GM12878 (cell line): Measurements from ENCODE around the gene AGK. TPM values are rescaled to one million over a fixed set of nuclear protein-coding genes. Genes with fewer than 3 reads are reported as not detected.

ENCODE experiments used
- ATAC-seq: fragments of 200-7000 bp; cut with Tn5 transposase; 3 replicates; pipeline ENCODE4 v1.9.1; 2020; ENCODE audit warnings: mild to moderate bottlenecking, moderate library complexity
- BruUV-seq: library from RNA; stranded (reverse); fragments of 400-500 nt; replicated peaks from 2 replicates; lab custom pipeline; 2021; lab: Mats Ljungman, UMichigan
- CTCF ChIA-PET: fragments of 300-600 bp; sonication (Branson Sonifier 250); formaldehyde crosslinking; extraction: SDS; loops from one replicate; lab custom pipeline; 2021; ENCODE audit warnings: inconsistent platforms; lab: Yijun Ruan, JAX
- POLR2A ChIA-PET: fragments of 350-600 bp; formaldehyde crosslinking; extraction: SDS; loops from one replicate; lab custom pipeline; 2021; ENCODE audit warnings: inconsistent platforms; lab: Charles Lee
- RAD21 ChIA-PET: fragments of 300-600 bp; sonication (Branson Sonifier 250); formaldehyde crosslinking; loops from one replicate; lab custom pipeline; 2023; ENCODE audit warnings: antibody characterized with exemption; ENCODE audit not compliant: unreplicated experiment; lab: Charles Lee
- SMC1A ChIA-PET: fragments of 300-600 bp; sonication (Branson Sonifier 250); formaldehyde crosslinking; loops from one replicate; lab custom pipeline; 2023; ENCODE audit not compliant: unreplicated experiment, uncharacterized antibody; lab: Charles Lee
- DNase-seq: peaks from one replicate; pipeline ENCODE4 v3.0.0-alpha.2; 2011; ENCODE audit warnings: low read depth, low spot score
- FAIRE-seq: peaks from 3 replicates; lab custom pipeline; 2011; peaks lifted over from hg19 to GRCh38; lab: Jason Lieb, UNC
- H2AFZ ChIP-seq: 2 replicates; pipeline ENCODE4 v1.6.0; 2011; ENCODE audit warnings: low read depth, low read length, control low read depth; ENCODE audit not compliant: control insufficient read depth
- H3K27ac ChIP-seq: 2 replicates; pipeline ENCODE4 v1.5.1; 2011; ENCODE audit warnings: control low read depth; ENCODE audit not compliant: control insufficient read depth, insufficient read depth
- H3K27me3 ChIP-seq, 2 experiments: replicated peaks in 1 of 2; 2 replicates each; pipeline versions ENCODE4 v1.6.0 to v1.6.1; 2011; ENCODE audit warnings: low read length in 1 of 2; ENCODE audit not compliant: control insufficient read depth in 2 of 2, insufficient read depth in 2 of 2
- H3K36me3 ChIP-seq, 2 experiments: 2 replicates each; pipeline ENCODE4 v1.5.1; 2011; ENCODE audit warnings: low read length in 1 of 2; ENCODE audit not compliant: control insufficient read depth in 2 of 2, insufficient read depth in 2 of 2
- H3K4me1 ChIP-seq: 2 replicates; pipeline ENCODE4 v1.6.1; 2011; ENCODE audit warnings: mild to moderate bottlenecking, low read length, moderate library complexity, mixed read lengths; ENCODE audit not compliant: control insufficient read depth, insufficient read depth
- H3K4me2 ChIP-seq: 2 replicates; pipeline ENCODE4 v1.6.0; 2011; ENCODE audit warnings: control low read depth; ENCODE audit not compliant: control insufficient read depth, insufficient read depth
- H3K4me3 ChIP-seq: fragments of 200-600 bp; sonication (generic); 2 replicates; pipeline ENCODE4 v1.5.1; 2016
- H3K79me2 ChIP-seq: 2 replicates; pipeline ENCODE4 v1.6.0; 2011; ENCODE audit warnings: low read length; ENCODE audit not compliant: control insufficient read depth, insufficient read depth
- H3K9ac ChIP-seq: 2 replicates; pipeline ENCODE4 v1.8.0; 2011; ENCODE audit warnings: low read length, control low read depth, mixed read lengths; ENCODE audit not compliant: control insufficient read depth, insufficient read depth
- H3K9me3 ChIP-seq: replicated peaks from 3 replicates; pipeline ENCODE4 v1.5.1; 2011; ENCODE audit warnings: mild to moderate bottlenecking, low read length; ENCODE audit not compliant: control insufficient read depth, insufficient read depth
- H4K20me1 ChIP-seq: 2 replicates; pipeline ENCODE4 v1.6.0; 2011; ENCODE audit not compliant: control insufficient read depth, insufficient read depth
- ASH2L ChIP-seq: fragments of 300-600, 200-600 bp; sonication (generic); IDR thresholded peaks from 2 replicates; pipeline ENCODE4 v1.6.1; 2017; ENCODE audit warnings: low read depth, mild to moderate bottlenecking, borderline replicate concordance
- ATF7 ChIP-seq: fragments of 450-650 bp; IDR thresholded peaks from 2 replicates; pipeline ENCODE4 v1.6.1; 2016; ENCODE audit warnings: low read depth, mild to moderate bottlenecking
- BACH1 ChIP-seq: fragments of 450-650 bp; IDR thresholded peaks from 2 replicates; pipeline ENCODE4 v1.6.1; 2017; ENCODE audit warnings: mild to moderate bottlenecking, borderline replicate concordance
- BHLHE40 ChIP-seq, 2 experiments: fragments of 450-650 bp in 1 of 2; IDR thresholded peaks; 2 replicates each; pipeline ENCODE4 v1.6.1; 2011 to 2017; ENCODE audit warnings: low read depth in 2 of 2, borderline replicate concordance in 1 of 2, improper control_type of control experiment in 1 of 2, low read length in 1 of 2, mild to moderate bottlenecking in 1 of 2
- CHD2 ChIP-seq: IDR thresholded peaks from 2 replicates; pipeline ENCODE4 v1.6.1; 2011; ENCODE audit warnings: low read depth, low read length, improper control_type of control experiment, borderline replicate concordance
- EED ChIP-seq: sonication (generic); IDR thresholded peaks from 2 replicates; pipeline ENCODE4 v1.6.1; 2016; ENCODE audit warnings: antibody characterized with exemption, low read depth
- EGR1 ChIP-seq, 2 experiments: IDR thresholded peaks; 1 replicate in 1 of 2; 2 replicates in 1 of 2; pipeline ENCODE4 v1.6.1; 2011 to 2012; ENCODE audit warnings: low read depth in 2 of 2, low read length in 2 of 2, borderline replicate concordance in 1 of 2, mild to moderate bottlenecking in 1 of 2, moderate library complexity in 1 of 2
- FOXK2 ChIP-seq: fragments of 450-650 bp; IDR thresholded peaks from 2 replicates; pipeline ENCODE4 v1.6.1; 2017; ENCODE audit warnings: mild to moderate bottlenecking, moderate library complexity
- FOXM1 ChIP-seq: IDR thresholded peaks from 2 replicates; pipeline ENCODE4 v1.6.1; 2012; ENCODE audit warnings: low read depth, mild to moderate bottlenecking, inconsistent platforms, low read length, moderate library complexity
- GATAD2B ChIP-seq: fragments of 450-650 bp; conservative IDR thresholded peaks from 2 replicates; pipeline ENCODE4 v1.6.1; 2017; ENCODE audit warnings: low read depth, mild to moderate bottlenecking, moderate library complexity
- IKZF1 ChIP-seq: fragments of 450-650 bp; conservative IDR thresholded peaks from 2 replicates; pipeline ENCODE4 v1.6.1; 2017; ENCODE audit warnings: antibody characterized with exemption, mild to moderate bottlenecking
- IRF4 ChIP-seq: IDR thresholded peaks from 2 replicates; pipeline ENCODE4 v1.6.1; 2011; ENCODE audit warnings: low read depth, low read length
- NR2C2 ChIP-seq: IDR thresholded peaks from 2 replicates; pipeline ENCODE4 v1.6.1; 2011; ENCODE audit warnings: borderline replicate concordance, low read depth; ENCODE audit not compliant: control insufficient read depth, insufficient read length
- NRF1 ChIP-seq: conservative IDR thresholded peaks from 2 replicates; pipeline ENCODE4 v1.6.1; 2011; ENCODE audit warnings: mild to moderate bottlenecking, low read depth, low read length, improper control_type of control experiment
- RELA ChIP-seq: fragments of 450-650 bp; IDR thresholded peaks from 2 replicates; pipeline ENCODE4 v1.8.0; 2014; ENCODE audit warnings: borderline replicate concordance; ENCODE audit not compliant: partially characterized antibody
- RUNX3 ChIP-seq: IDR thresholded peaks from 2 replicates; pipeline ENCODE4 v1.6.1; 2012; ENCODE audit warnings: low read length, inconsistent platforms
- SIN3A ChIP-seq: IDR thresholded peaks from 2 replicates; pipeline ENCODE4 v1.6.1; 2012; ENCODE audit warnings: low read depth, low read length, improper control_type of control experiment
- SMAD5 ChIP-seq: IDR thresholded peaks from 2 replicates; pipeline ENCODE4 v1.6.1; 2016; ENCODE audit warnings: antibody characterized with exemption, low read depth
- SREBF2 ChIP-seq: IDR thresholded peaks from 2 replicates; pipeline ENCODE4 v1.6.1; 2012; ENCODE audit warnings: mild to moderate bottlenecking, low read length
- TAF1 ChIP-seq: IDR thresholded peaks from 2 replicates; pipeline ENCODE4 v1.6.1; 2011; ENCODE audit warnings: mild to moderate bottlenecking, low read depth, low read length, borderline replicate concordance
- WRNIP1 ChIP-seq: IDR thresholded peaks from 2 replicates; pipeline ENCODE4 v1.6.1; 2011; ENCODE audit warnings: low read depth, low read length, improper control_type of control experiment, borderline replicate concordance
- WGBS: methylation state at CpG from one replicate; pipeline ENCODE4 v1.1.6; 2016; ENCODE audit warnings: low lambda C conversion rate; ENCODE audit not compliant: insufficient replicate concordance, insufficient coverage; ENCODE audit errors: missing lambda C conversion rate; 5-methylcytosine and 5-hydroxymethylcytosine counted together
- in situ Hi-C: fragments of 300-500 bp; cut with MboI; formaldehyde crosslinking; loops from 9 replicates; pipeline ENCODE4 v1.14.3; 2018; ENCODE audit warnings: mixed read lengths
- intact Hi-C: fragments of 100-400 bp; cut with micrococcal nuclease; formaldehyde crosslinking; loops from one replicate; pipeline ENCODE4 v1.14.2; 2022; ENCODE audit not compliant: unreplicated experiment
- polyA plus RNA-seq, 11 experiments: library from polyadenylated mRNA; depleted of rRNA in 4 of 11; unstranded in 6 of 11; stranded (reverse) in 5 of 11; fragments of >200 nt; fragmentation: Nextera tagmentation in 4 of 11; fragmentation: Illumina TruSeq in 1 of 11; extraction: Ambion mirVana in 4 of 11; extraction: Trizol in 1 of 11; gene quantifications; 1 replicate in 1 of 11; 2 replicates in 10 of 11; pipeline versions ENCODE4 v1.2.1 to v1.2.3, GENCODE V29; 2011 to 2016; ENCODE audit warnings: inconsistent platforms in 2 of 11, missing spikeins in 2 of 11, low read depth in 1 of 11
- total RNA-seq, 4 experiments: library from RNA; depleted of rRNA in 3 of 4; stranded (reverse); fragments of >200 nt in 3 of 4; fragmentation: Illumina TruSeq in 1 of 4; extraction: Trizol in 1 of 4; gene quantifications; 2 replicates each; pipeline versions ENCODE4 v1.2.1 to v1.2.3, GENCODE V29; 2013 to 2021
- TF ChIP-seq, protein P1 (sequence below): fragments of 450-650 bp; IDR thresholded peaks from 2 replicates; pipeline ENCODE4 v1.6.1; 2017; ENCODE audit warnings: mild to moderate bottlenecking

Gene AGK
- total and polyA plus RNA-seq, 10 of the 15 experiments (the other 5 are each of a cell fraction or from before 2014, with no cell fraction given) = 32.5 to 85.6 (median 47.8) TPM

DNA sequence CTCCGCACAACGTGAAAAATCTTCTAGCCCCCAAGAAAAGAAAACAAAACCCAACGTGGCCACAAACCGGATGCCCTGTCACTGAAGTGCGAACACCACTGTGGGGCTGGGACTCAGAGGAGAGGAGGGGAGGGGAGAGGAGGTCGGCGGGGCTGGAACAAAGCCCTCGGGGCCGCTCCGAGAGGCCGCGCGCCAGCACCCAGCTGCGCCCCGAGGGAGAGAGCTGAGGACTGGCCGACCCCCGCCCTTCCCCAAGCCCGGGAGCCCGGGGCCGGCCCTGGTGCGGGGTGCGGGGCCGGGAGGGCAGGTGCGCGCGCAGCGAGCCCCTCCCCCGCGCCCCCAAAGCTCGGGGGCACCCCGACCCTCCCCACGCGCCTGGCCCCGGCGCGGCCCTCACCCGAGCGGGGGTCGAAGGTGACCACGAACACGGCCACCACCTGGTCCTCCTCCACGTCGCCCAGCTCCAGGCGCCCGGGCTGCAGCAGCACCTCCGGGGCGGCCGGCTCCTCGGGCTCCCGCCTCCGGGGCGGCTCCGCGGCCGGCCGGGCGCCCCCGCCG, 150.4 kb downstream of the AGK start (continued):
- TF ChIP-seq SMAD5 (no peak), NR2C2 (no peak), IRF4 (no peak), FOXK2 (no peak), SIN3A (peak; percentile 68; the same call in 1 of the 2 replicates), WRNIP1 (no peak), RUNX3 (peak; percentile 67)

DNA sequence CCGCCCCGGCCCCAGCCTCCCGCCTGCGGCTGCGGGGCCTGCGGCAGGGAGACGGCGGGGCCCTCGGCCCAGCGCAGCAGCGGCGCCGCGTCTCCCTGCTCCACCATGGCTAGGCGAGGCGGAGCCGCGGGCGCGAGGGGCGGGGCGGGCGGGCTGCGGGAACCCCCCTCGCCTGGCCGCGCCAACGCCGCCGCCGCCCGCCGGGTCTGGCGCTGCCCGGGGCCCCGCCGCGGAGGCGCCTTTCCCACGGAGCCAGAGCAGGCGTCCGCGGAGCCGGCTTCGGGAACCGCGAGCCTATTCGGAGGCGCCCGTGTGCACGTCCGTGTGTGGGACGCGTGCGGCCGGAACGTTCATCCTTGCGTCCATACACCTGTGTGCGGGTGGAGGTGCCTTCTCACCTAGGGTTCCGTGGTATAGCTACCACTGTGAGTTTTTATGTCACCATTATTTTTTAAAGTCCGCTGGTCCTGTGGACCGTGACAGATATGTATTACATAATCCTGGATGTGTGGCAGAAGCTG, 150.9 kb downstream of the AGK start, which contains the start of gene DENND11:
Gene DENND11 (minus strand): TSS at position 120 of the 521 bp plus-strand sequence. CDS start 13 bp downstream, at position 107.
- ChIA-PET SMC1A (interaction anchor here (0.5 to 1.1 kb wide), 6 partner anchors 14 to 143 kb away, joined by 3 to 6 read pairs (median 3); partner anchors contain the start of gene SSBP1), POLR2A (interaction anchor here (0.9 to 1.5 kb wide), 3 partner anchors 9 to 36 kb away, joined by 3 to 5 read pairs (median 4); partner anchors contain the start of gene SSBP1), CTCF (interaction anchor here (0.7 to 3.7 kb wide), 8 partner anchors 10 to 53 kb away, joined by 3 to 36 read pairs (median 6); partner anchors contain the start of gene SSBP1), RAD21 (interaction anchor here (1.2 to 3.7 kb wide), 4 partner anchors 16 to 47 kb away, joined by 3 to 16 read pairs (median 4); partner anchors contain the start of gene SSBP1)
- intact Hi-C loops (no loop called here), in situ Hi-C loops (no loop called here)
- DNase-seq = no peak
- Histone ChIP-seq H3K27me3 (peaks cover 0 to 2% of the 10 kb centered on the region in 2 experiments; a peak in 1 of 4 replicates), H3K27ac (peak within 1 kb of the TSS; percentile 49), H3K4me1 (peaks cover 4% of the 10 kb centered on the region; the same call in 1 of the 2 replicates), H3K4me2 (peak within 1 kb of the TSS; percentile 91), H4K20me1 (no peaks in the 10 kb centered on the region), H3K9ac (peak within 1 kb of the TSS; percentile 64), H3K4me3 (peak within 1 kb of the TSS; percentile 97), H3K9me3 (no peaks in the 10 kb centered on the region), H3K79me2 (peaks cover 23% of the 10 kb centered on the region), H2AFZ (peak within 1 kb of the TSS; percentile 85), H3K36me3 (no peaks in the 10 kb centered on the region)
- peak; percentile 67 for ATAC-seq
- FAIRE-seq = no peak
- WGBS = 2% methylated on average over 31 of the region's 62 CpGs
- no TSS peak for BruUV-seq
- no peak for TF ChIP-seq SREBF2
- peak; percentile 16 to 54; a peak in 1 of 4 replicates for TF ChIP-seq BHLHE40 (IDR thresholded peaks at IDR 0.05; ENCODE audit: borderline replicate concordance in 1 of 2, low read depth in 2 of 2, low read length in 1 of 2)
- TF ChIP-seq EGR1 (IDR thresholded peaks at IDR 0.05; ENCODE audit: borderline replicate concordance in 1 of 2, low read depth in 2 of 2, low read length in 2 of 2) = 0 out of 3 replicates have a peak, but pooled peaks of 1 of the 2 experiments have one; percentile 6
- no peak for TF ChIP-seq FOXM1
- TF ChIP-seq NRF1 = no peak
- TF ChIP-seq BACH1 = peak; percentile 19; the same call in 1 of the 2 replicates
- peak; percentile 48; the same call in 1 of the 2 replicates for TF ChIP-seq IKZF1
- TF ChIP-seq GATAD2B = peak; percentile 53; the same call in 1 of the 2 replicates
- 0 out of 2 replicates have a peak, but pooled peaks have one; percentile 4 for TF ChIP-seq ASH2L
- TF ChIP-seq, protein P1, sequence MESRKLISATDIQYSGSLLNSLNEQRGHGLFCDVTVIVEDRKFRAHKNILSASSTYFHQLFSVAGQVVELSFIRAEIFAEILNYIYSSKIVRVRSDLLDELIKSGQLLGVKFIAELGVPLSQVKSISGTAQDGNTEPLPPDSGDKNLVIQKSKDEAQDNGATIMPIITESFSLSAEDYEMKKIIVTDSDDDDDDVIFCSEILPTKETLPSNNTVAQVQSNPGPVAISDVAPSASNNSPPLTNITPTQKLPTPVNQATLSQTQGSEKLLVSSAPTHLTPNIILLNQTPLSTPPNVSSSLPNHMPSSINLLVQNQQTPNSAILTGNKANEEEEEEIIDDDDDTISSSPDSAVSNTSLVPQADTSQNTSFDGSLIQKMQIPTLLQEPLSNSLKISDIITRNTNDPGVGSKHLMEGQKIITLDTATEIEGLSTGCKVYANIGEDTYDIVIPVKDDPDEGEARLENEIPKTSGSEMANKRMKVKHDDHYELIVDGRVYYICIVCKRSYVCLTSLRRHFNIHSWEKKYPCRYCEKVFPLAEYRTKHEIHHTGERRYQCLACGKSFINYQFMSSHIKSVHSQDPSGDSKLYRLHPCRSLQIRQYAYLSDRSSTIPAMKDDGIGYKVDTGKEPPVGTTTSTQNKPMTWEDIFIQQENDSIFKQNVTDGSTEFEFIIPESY = no peak
- no peak for TF ChIP-seq TAF1
- no peak for TF ChIP-seq ATF7
- peak; percentile 59 for TF ChIP-seq RELA
- peak; percentile 28; the same call in 1 of the 2 replicates for TF ChIP-seq EED
- 0 out of 2 replicates have a peak, but pooled peaks have one; percentile 19 for TF ChIP-seq CHD2
